ENCODE measurements around the gene ENTPD3. TPM values are rescaled to one million over a fixed set of nuclear protein-coding genes. Genes with fewer than 3 reads are reported as not detected.

Gene ENTPD3
- total and polyA plus RNA-seq, 2 donors (not counting 1 experiment from before 2014, with no cell fraction given), result not detected

DNA sequence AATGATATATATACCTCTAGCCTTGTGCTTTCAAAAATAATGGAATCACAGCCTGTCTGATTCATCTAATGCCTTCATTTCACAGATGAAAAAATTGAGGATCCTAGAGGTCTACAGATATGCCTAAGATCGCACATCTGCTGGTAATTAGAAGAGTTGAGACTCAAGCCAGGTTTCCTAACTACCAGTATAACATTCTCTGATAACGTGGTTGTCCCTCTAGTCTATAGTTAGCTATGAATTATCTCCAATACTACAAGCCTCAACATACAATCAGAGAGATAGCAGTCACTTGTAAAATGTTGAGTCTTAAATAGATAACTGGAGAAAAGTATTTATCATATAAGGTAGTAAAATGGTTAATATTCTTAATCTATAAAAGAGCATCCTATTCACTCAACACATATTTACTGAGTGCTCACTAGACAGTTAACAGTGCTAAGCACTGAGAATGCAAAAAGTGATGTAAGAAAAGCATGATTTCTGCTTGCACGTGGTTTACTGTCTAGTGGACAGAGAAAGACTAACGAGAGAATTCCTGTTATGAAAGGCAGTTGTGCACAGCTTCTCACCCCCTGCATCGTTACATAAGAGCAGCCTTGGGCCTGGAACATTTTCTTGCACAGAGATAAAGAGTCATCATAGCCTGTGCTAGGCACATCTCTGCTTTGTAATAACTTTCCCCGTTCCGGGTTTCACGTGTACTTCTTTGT, 4.9 kb upstream of the ENTPD3 start:
- Mint-ChIP-seq H3K4me1 (peaks cover 5% of the 10 kb centered on the region), H3K27ac (no peak overlapping the region), H3K9me3 (ENCODE audit: insufficient read depth) (no peaks in the 10 kb centered on the region), H3K27me3 (peaks cover 26% of the 10 kb centered on the region), H3K4me3 (no peak overlapping the region)
- Histone ChIP-seq H3K27ac (ENCODE audit: low read length in 2 of 2) (no peak overlapping the region), H3K36me3 (replicated peaks in 1 of 2; ENCODE audit: control extremely low read depth in 1 of 2, control insufficient read depth in 1 of 2, extremely low read depth in 1 of 2, insufficient read depth in 2 of 2, low read length in 1 of 2) (no peaks in the 10 kb centered on the region), H3K9ac (ENCODE audit: low read length) (no peak overlapping the region), H3K27me3 (replicated peaks in 1 of 4; ENCODE audit: control extremely low read depth in 1 of 4, control insufficient read depth in 3 of 4, insufficient read depth in 4 of 4, low read length in 3 of 4) (peaks cover 0 to 17% (median 2%) of the 10 kb centered on the region in 4 experiments), H3K4me2 (replicated peaks; ENCODE audit: low read depth, low read length, poor library complexity, severe bottlenecking) (no peak overlapping the region), H3K9me3 (ENCODE audit: control extremely low read depth in 1 of 3, control insufficient read depth in 2 of 3, insufficient read depth in 1 of 3, low read length in 2 of 3) (peaks cover 0 to 6% (median 3%) of the 10 kb centered on the region in 3 donors), H3K4me3 (ENCODE audit: control extremely low read depth in 1 of 5, extremely low read depth in 1 of 5, insufficient read depth in 1 of 5, low read depth in 2 of 5, low read length in 4 of 5) (no peak overlapping the region), H2AFZ (ENCODE audit: insufficient read depth, low read depth, low read length, poor library complexity, severe bottlenecking) (no peak overlapping the region), H4K20me1 (ENCODE audit: control insufficient read depth, insufficient read depth, low read length, poor library complexity, severe bottlenecking) (no peaks in the 10 kb centered on the region), H3K79me2 (ENCODE audit: control insufficient read depth, insufficient read depth, low read length) (no peaks in the 10 kb centered on the region), H3K4me1 (ENCODE audit: control insufficient read depth in 2 of 2, insufficient read depth in 2 of 2, low read length in 2 of 2) (peaks cover under 1 to 2% of the 10 kb centered on the region in 2 donors)
- TF ChIP-seq, protein P1, sequence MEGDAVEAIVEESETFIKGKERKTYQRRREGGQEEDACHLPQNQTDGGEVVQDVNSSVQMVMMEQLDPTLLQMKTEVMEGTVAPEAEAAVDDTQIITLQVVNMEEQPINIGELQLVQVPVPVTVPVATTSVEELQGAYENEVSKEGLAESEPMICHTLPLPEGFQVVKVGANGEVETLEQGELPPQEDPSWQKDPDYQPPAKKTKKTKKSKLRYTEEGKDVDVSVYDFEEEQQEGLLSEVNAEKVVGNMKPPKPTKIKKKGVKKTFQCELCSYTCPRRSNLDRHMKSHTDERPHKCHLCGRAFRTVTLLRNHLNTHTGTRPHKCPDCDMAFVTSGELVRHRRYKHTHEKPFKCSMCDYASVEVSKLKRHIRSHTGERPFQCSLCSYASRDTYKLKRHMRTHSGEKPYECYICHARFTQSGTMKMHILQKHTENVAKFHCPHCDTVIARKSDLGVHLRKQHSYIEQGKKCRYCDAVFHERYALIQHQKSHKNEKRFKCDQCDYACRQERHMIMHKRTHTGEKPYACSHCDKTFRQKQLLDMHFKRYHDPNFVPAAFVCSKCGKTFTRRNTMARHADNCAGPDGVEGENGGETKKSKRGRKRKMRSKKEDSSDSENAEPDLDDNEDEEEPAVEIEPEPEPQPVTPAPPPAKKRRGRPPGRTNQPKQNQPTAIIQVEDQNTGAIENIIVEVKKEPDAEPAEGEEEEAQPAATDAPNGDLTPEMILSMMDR (IDR thresholded peaks at IDR 0.05), result no peak
- no peak for TF ChIP-seq EZH2 (IDR thresholded peaks at IDR 0.05; ENCODE audit: borderline replicate concordance, insufficient read depth, low read depth, low read length, poor library complexity, severe bottlenecking)
- POLR2A ChIA-PET, result no interaction called here
- CTCF ChIA-PET, result no interaction called here
- 91% methylated on average over 6 of the region's 8 CpGs for WGBS (ENCODE audit: insufficient coverage)
- no peak for DNase-seq
- no peak for ATAC-seq (ENCODE audit: low read depth)
- intact Hi-C loops (cut with micrococcal nuclease), result no loop called here

DNA sequence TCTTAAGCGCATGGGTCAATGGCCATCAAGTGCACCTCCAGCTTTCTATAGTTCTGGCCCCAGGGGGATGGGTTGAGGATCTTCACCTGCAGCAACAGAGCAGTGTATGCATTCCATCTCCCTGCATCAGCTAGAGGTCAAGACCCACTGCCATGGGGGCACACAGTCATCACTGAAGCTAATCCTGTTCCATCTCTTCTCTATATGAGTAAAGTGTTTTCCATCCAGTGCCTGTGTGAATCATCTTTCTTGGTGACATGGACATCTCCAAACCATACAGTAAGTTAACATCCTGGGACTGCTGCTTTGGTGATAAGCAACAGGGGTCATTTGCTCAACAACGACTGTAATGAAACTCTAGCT, 4.4 kb upstream of the ENTPD3 start:
- no peak overlapping the region for H3K4me3 ChIP-seq (ENCODE audit: control extremely low read depth in 1 of 5, extremely low read depth in 1 of 5, insufficient read depth in 1 of 5, low read depth in 2 of 5, low read length in 4 of 5)
- no peak overlapping the region for H3K4me2 ChIP-seq (replicated peaks; ENCODE audit: low read depth, low read length, poor library complexity, severe bottlenecking)
- no peaks in the 10 kb centered on the region for H3K9me3 Mint-ChIP-seq (ENCODE audit: insufficient read depth)
- H3K9ac ChIP-seq (ENCODE audit: low read length), result no peak overlapping the region
- DNase-seq (no peak), ATAC-seq (ENCODE audit: low read depth) (no peak)
- POLR2A ChIA-PET, result no interaction called here
- no peaks in the 10 kb centered on the region for H3K79me2 ChIP-seq (ENCODE audit: control insufficient read depth, insufficient read depth, low read length)
- peaks cover 0 to 6% (median 3%) of the 10 kb centered on the region in 3 donors for H3K9me3 ChIP-seq (ENCODE audit: control extremely low read depth in 1 of 3, control insufficient read depth in 2 of 3, insufficient read depth in 1 of 3, low read length in 2 of 3)
- peaks cover 6% of the 10 kb centered on the region for H3K4me1 Mint-ChIP-seq
- H3K27ac Mint-ChIP-seq, result no peak overlapping the region
- CTCF ChIA-PET, result no interaction called here
- H3K27ac ChIP-seq (ENCODE audit: low read length in 2 of 2), result no peak overlapping the region
- intact Hi-C loops (cut with micrococcal nuclease), result no loop called here
- H2AFZ ChIP-seq (ENCODE audit: insufficient read depth, low read depth, low read length, poor library complexity, severe bottlenecking), result no peak overlapping the region
- no peaks in the 10 kb centered on the region for H3K36me3 ChIP-seq (replicated peaks in 1 of 2; ENCODE audit: control extremely low read depth in 1 of 2, control insufficient read depth in 1 of 2, extremely low read depth in 1 of 2, insufficient read depth in 2 of 2, low read length in 1 of 2)
- TF ChIP-seq, protein P1 (IDR thresholded peaks at IDR 0.05), result no peak
- TF ChIP-seq EZH2 (IDR thresholded peaks at IDR 0.05; ENCODE audit: borderline replicate concordance, insufficient read depth, low read depth, low read length, poor library complexity, severe bottlenecking), result no peak
- peaks cover 5 to 7% of the 10 kb centered on the region in 2 donors for H3K4me1 ChIP-seq (ENCODE audit: control insufficient read depth in 2 of 2, insufficient read depth in 2 of 2, low read length in 2 of 2)
- peaks cover 0 to 22% (median 7%) of the 10 kb centered on the region in 4 experiments for H3K27me3 ChIP-seq (replicated peaks in 1 of 4; ENCODE audit: control extremely low read depth in 1 of 4, control insufficient read depth in 3 of 4, insufficient read depth in 4 of 4, low read length in 3 of 4)
- no peaks in the 10 kb centered on the region for H4K20me1 ChIP-seq (ENCODE audit: control insufficient read depth, insufficient read depth, low read length, poor library complexity, severe bottlenecking)
- H3K4me3 Mint-ChIP-seq, result no peak overlapping the region
- H3K27me3 Mint-ChIP-seq, result peaks cover 30% of the 10 kb centered on the region
- WGBS (ENCODE audit: insufficient coverage), result 100% methylated on average over 1 of the region's 2 CpGs
